ENCODE measurements around the gene SCGB1C2.
"Not testable (repeated sequence)": the region's sequence is repeated elsewhere in the genome, so short reads cannot be mapped to it uniquely, and the experiment has no call there.

The SCGB1C2 gene

GRCh38 chr17:149231-149630 lies 11.9 kb downstream of the SCGB1C2 start:
- DNase-seq = no peak

GRCh38 chr17:149897-150584 lies 12.7 kb downstream of the SCGB1C2 start:
- DNase-seq = no peak

GRCh38 chr17:151004-151403 lies 13.6 kb downstream of the SCGB1C2 start:
- no peak for DNase-seq

- no peak for DNase-seq
These were observed 14.8 kb downstream of the SCGB1C2 start for GRCh38 chr17:151886-152859.

- no peak for DNase-seq
These were observed 15.6 kb downstream of the SCGB1C2 start for GRCh38 chr17:152860-153420.

GRCh38 chr17:153851-154250 lies 16.5 kb downstream of the SCGB1C2 start:
- DNase-seq = no peak

GRCh38 chr17:155576-155975 lies 18.2 kb downstream of the SCGB1C2 start:
- no peak for DNase-seq

GRCh38 chr17:156094-156621 lies 18.8 kb downstream of the SCGB1C2 start:
- no peak for DNase-seq

- DNase-seq = no peak
These were observed 19.6 kb downstream of the SCGB1C2 start for GRCh38 chr17:156946-157345.

- no peak for DNase-seq
These were observed 20.5 kb downstream of the SCGB1C2 start for GRCh38 chr17:157901-158300.

GRCh38 chr17:158379-158778 lies 21.0 kb downstream of the SCGB1C2 start:
- no peak for DNase-seq

GRCh38 chr17:159609-160008 lies 22.2 kb downstream of the SCGB1C2 start:
- DNase-seq = no peak

- no peak for DNase-seq
These were observed 23.0 kb downstream of the SCGB1C2 start for GRCh38 chr17:160336-160735.

GRCh38 chr17:161481-161880 lies 24.1 kb downstream of the SCGB1C2 start:
- DNase-seq = no peak

- no peak for DNase-seq
These were observed 25.3 kb downstream of the SCGB1C2 start for GRCh38 chr17:162689-163088.

- no peak for DNase-seq
These were observed 26.2 kb downstream of the SCGB1C2 start for GRCh38 chr17:163514-164098.

- DNase-seq = peak; percentile 11 to 71 (median 12)
These were observed 27.2 kb downstream of the SCGB1C2 start for GRCh38 chr17:164303-165235.

GRCh38 chr17:165939-166338 lies 28.6 kb downstream of the SCGB1C2 start:
- DNase-seq = no peak

GRCh38 chr17:168614-169013 lies 31.2 kb downstream of the SCGB1C2 start:
- not testable (repeated sequence) for DNase-seq

GRCh38 chr17:170130-170670 lies 32.8 kb downstream of the SCGB1C2 start:
- no peak for DNase-seq

GRCh38 chr17:171871-172270 lies 34.5 kb downstream of the SCGB1C2 start:
- DNase-seq = no peak

GRCh38 chr17:172401-172800 lies 35.0 kb downstream of the SCGB1C2 start:
- no peak for DNase-seq

All from NCI-H1417 (cell line).